Measurements from ENCODE around the gene ESPL1.

The ESPL1 gene

DNA sequence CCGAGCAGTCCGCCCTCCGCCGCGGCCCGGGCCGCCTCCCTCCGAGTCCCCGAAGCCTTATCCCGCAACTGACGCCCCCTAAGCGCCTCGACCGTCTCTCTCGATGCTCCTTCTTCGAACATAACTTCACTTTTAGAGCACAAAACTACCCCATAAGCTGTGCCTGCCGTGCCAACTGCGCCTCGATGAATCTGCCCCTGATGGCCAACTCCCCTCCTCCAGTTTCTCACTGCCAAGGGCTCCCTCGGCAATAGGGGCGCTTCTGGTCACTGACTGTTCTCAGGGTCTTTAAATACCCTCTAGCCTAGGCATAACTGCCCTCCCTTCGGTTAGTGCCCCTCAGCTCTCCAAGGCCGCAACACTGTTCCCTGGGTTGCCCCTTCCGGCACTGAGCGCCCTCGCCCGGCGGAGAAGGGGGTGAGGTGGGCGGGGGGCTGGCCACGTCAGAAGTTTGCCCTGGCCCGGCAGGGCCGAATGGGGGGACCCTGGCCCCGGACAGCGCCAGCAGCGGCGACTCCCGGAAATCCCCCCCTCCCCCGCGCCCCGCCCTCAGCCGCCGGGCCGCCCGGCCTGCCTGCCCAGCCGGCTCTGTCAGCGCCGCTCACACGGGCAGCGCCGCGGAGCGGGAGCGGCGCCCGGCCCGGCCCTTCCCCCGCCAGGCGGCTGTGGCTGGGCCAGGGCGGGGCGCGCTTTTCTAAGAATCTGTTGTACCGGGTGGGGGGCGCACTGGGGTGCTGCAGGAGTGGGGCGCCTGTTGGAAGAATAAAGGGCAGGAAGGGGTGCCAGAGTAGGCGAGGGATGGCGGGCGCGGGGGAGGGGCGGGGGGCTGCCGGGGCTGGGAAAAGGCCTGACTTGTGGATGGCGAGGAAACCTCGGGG lies 46.7 kb upstream of the ESPL1 start:
- H3K4me3 ChIP-seq (ENCODE audit: low read depth, low read length), result peak overlapping the region; percentile 62
- no peak for DNase-seq (ENCODE audit: low read depth)
- TF ChIP-seq, protein P1, sequence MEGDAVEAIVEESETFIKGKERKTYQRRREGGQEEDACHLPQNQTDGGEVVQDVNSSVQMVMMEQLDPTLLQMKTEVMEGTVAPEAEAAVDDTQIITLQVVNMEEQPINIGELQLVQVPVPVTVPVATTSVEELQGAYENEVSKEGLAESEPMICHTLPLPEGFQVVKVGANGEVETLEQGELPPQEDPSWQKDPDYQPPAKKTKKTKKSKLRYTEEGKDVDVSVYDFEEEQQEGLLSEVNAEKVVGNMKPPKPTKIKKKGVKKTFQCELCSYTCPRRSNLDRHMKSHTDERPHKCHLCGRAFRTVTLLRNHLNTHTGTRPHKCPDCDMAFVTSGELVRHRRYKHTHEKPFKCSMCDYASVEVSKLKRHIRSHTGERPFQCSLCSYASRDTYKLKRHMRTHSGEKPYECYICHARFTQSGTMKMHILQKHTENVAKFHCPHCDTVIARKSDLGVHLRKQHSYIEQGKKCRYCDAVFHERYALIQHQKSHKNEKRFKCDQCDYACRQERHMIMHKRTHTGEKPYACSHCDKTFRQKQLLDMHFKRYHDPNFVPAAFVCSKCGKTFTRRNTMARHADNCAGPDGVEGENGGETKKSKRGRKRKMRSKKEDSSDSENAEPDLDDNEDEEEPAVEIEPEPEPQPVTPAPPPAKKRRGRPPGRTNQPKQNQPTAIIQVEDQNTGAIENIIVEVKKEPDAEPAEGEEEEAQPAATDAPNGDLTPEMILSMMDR (IDR thresholded peaks at IDR 0.05; ENCODE audit: low read depth, low read length, missing control alignments), result peak; percentile 27

DNA sequence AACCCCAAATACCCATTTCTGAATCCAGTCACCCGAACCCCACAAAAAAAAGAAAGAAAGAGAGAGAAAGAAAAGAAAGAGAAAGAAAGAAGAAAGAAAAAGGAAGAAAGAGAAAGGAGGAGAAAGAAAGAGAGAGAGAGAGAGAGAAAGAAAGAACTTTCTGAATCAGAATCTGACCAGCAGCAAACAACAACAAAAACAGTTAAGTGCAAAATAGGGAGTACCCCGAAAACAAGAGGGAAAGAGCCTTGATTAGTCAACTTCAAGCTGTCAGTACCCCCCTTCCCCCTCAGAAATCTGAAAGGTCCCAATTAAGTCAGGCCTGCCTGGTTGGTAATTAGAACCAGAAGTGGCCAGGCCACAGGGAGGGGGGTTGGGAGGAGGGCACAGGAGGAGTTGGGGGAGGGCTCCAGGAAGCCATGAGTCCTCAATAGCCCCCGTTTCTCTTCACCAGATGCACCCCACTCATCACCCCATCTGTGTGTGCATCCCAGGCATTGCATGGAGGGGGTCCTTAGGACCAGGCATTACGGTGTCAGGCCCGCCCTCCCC lies 45.9 kb upstream of the ESPL1 start:
- peak overlapping the region; percentile 62 for H3K4me3 ChIP-seq (ENCODE audit: low read depth, low read length)
- TF ChIP-seq, protein P1 (IDR thresholded peaks at IDR 0.05; ENCODE audit: low read depth, low read length, missing control alignments), result no peak
- no peak for DNase-seq (ENCODE audit: low read depth)

DNA sequence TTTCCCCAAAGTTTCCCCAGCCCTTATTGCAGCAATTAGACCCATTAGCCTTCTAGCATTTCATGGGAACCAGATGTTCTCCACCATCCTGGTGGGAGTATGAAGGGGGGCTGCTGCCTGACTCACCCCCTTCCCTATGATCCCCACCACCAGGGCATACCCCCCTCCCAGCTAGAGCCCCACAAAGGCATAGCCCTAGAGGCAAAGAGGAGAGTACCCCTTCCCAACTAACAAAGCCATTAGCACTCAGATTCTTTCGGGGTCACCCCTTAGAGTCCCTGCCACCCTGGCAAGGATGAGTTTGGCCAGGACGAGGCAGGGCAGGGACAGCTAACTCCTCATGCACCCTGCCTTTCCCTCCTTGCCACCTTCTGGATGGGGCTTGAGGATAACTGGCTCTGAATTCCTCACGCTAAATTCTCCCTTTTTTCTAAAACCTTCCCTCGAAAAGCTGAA lies 45.3 kb upstream of the ESPL1 start:
- no peak overlapping the region for H3K4me3 ChIP-seq (ENCODE audit: low read depth, low read length)
- DNase-seq (ENCODE audit: low read depth), result no peak
- TF ChIP-seq, protein P1 (IDR thresholded peaks at IDR 0.05; ENCODE audit: low read depth, low read length, missing control alignments), result no peak

DNA sequence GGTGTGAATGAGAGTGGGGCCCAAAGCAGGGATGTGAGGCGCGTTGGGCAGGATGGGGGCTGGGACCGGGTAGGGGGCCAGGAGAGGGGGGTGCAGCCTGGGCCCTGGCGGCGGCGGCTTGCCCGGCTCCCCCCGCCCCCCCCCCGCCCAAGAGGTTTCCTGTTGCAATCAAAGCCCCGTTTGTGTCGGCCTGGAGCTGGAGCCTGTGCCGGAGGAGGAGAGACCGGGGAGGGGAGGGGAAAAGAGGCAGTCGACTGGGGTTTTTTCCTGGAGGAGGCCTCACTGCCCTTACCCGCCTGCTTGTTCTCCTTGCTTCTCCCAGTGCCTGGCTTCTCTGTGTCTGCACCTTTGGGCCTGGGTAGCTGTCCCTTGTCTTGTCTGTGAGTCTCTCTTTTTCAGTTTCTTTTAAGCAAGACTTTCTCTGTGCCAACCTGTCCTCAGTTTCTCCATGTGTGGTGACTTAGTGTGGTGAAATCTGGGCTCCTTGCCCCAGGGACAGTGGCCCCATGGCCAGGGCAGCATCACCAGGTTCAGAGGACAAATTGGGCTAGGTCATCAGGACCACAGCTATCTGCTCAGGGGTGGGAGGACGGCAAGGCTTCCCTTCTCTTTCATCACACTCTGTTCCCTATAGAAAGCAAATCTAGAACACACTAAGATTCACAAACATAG lies 44.6 kb upstream of the ESPL1 start:
- TF ChIP-seq, protein P1 (IDR thresholded peaks at IDR 0.05; ENCODE audit: low read depth, low read length, missing control alignments), result no peak
- no peak for DNase-seq (ENCODE audit: low read depth)
- no peak overlapping the region for H3K4me3 ChIP-seq (ENCODE audit: low read depth, low read length)

DNA sequence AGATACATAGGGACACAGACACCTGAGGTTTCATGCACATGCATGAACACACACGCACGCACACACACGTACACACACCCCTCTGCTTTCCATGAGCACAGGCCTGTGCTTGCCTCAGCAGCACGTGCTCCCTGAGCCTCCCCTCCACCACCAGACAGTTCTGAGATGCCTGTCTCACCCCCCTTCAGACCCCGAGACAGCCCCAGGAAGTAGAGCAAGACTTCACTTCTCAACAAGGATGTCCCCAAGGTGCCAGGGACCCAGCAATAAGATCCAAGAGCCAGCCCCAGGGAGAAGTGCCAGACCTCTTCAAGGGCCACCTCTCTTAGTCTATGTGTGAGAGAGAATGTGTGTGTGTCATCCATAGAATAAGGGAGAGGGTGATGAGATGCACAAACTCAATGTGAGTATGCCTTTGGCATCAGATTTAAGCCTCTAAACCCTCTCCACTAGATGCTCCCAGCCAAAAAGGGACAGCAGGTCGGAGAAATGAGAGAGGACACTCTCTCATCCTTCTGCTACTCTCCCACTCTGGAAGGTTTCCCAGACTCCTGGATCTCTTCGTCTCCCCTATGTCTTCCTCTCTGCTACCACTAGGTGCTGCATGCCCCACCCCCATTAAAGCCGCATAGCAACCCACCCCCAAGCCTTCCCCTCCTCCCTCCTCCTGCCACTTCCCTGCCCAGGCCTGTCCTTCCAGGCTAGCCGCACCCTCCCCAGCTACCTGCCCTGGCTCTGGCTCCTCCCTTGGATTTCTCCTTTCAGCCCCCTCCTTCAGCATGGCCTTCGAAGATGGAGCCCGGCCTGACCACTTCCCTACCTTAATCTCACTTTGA lies 43.8 kb upstream of the ESPL1 start:
- DNase-seq (ENCODE audit: low read depth), result no peak
- no peak overlapping the region for H3K4me3 ChIP-seq (ENCODE audit: low read depth, low read length)
- TF ChIP-seq, protein P1 (IDR thresholded peaks at IDR 0.05; ENCODE audit: low read depth, low read length, missing control alignments), result peak; percentile 9

DNA sequence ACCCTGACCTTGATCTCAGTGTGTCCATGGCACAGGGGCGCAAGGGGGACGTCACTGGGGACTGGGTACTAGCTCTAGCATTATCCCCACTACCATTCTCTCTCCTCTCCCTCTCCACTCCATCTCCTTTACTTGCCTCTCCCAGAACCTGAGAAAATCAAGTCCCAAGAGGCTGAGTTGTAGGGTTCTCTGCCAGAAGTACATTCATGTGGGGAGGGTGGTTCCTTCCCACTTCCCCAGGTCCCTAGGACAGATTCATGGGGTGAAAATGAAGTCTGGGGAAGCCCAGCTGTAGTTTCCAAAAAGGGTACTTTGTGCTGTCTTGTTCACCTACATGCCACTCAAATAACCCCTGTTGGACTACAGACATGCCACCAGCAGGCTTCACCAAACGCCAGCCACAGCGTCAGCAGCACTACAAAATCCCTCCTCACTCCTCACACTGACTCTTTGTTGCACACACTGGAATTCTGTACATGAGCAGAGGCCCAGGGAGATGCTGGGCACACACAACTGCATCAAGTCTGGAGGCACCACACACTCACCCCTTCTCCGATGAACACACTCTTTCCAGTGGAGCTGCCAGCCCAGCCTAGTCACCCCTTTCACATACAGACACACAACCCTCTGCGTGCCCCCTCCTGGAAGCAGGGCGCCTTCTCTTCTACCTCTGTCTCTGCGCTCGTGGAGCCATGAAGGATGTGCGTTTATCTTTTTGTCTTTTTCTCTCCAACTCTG lies 43.0 kb upstream of the ESPL1 start:
- TF ChIP-seq, protein P1 (IDR thresholded peaks at IDR 0.05; ENCODE audit: low read depth, low read length, missing control alignments), result no peak
- no peak for DNase-seq (ENCODE audit: low read depth)
- H3K4me3 ChIP-seq (ENCODE audit: low read depth, low read length), result no peak overlapping the region
